HFF-Myc (cell line): ENCODE measurements around the gene EVL.

Source experiments
- DNase-seq: peaks from one replicate; pipeline ENCODE4 v3.0.0-alpha.2; 2011; ENCODE audit warnings: low read depth; ENCODE audit errors: extremely low read depth
- H3K4me3 ChIP-seq: replicated peaks from 2 replicates; pipeline ENCODE4 v1.5.1; 2011; ENCODE audit warnings: low read depth, mild to moderate bottlenecking, control low read depth, low read length
- CTCF ChIP-seq: IDR thresholded peaks from 2 replicates; pipeline ENCODE4 v1.5.1; 2012; ENCODE audit warnings: mild to moderate bottlenecking, low read depth, low read length, control low read depth; ENCODE audit errors: missing control alignments

The EVL gene

GRCh38 chr14:100065111-100065871 lies at the start of gene EVL:
Gene EVL, plus strand, starts transcription at chr14:100065422. Its CDS starts 79 bp downstream, at chr14:100065501.
- no peak for TF ChIP-seq CTCF
- no peak for DNase-seq
- H3K4me3 ChIP-seq, result no peak within 1 kb of the TSS

- DNase-seq, result no peak
- no peak for TF ChIP-seq CTCF
- no peak overlapping the region for H3K4me3 ChIP-seq
These were observed 47.7 kb upstream of the EVL start for GRCh38 chr14:100017553-100017952.

GRCh38 chr14:100018054-100018453 lies 47.2 kb upstream of the EVL start:
- no peak for TF ChIP-seq CTCF
- no peak overlapping the region for H3K4me3 ChIP-seq
- no peak for DNase-seq

GRCh38 chr14:100018482-100018881 lies 46.7 kb upstream of the EVL start:
- no peak for TF ChIP-seq CTCF
- DNase-seq, result no peak
- H3K4me3 ChIP-seq, result no peak overlapping the region

GRCh38 chr14:100019156-100019744 lies 46.0 kb upstream of the EVL start:
- DNase-seq, result no peak
- TF ChIP-seq CTCF, result no peak
- H3K4me3 ChIP-seq, result no peak overlapping the region

- H3K4me3 ChIP-seq, result no peak overlapping the region
- no peak for DNase-seq
- no peak for TF ChIP-seq CTCF
These were observed 44.6 kb upstream of the EVL start for GRCh38 chr14:100020629-100021028.
